Erythroblast (primary cell): ENCODE results near the gene KIF20B.

Experiments used
- GATA1 ChIP-seq: IDR thresholded peaks from 2 replicates; pipeline ENCODE4 v1.6.1; 2011; ENCODE audit warnings: low read depth, mild to moderate bottlenecking, control low read depth, low read length, moderate library complexity
- POLR2A ChIP-seq: IDR thresholded peaks from 2 replicates; pipeline ENCODE4 v1.6.1; 2011; ENCODE audit warnings: mild to moderate bottlenecking, low read length

DNA sequence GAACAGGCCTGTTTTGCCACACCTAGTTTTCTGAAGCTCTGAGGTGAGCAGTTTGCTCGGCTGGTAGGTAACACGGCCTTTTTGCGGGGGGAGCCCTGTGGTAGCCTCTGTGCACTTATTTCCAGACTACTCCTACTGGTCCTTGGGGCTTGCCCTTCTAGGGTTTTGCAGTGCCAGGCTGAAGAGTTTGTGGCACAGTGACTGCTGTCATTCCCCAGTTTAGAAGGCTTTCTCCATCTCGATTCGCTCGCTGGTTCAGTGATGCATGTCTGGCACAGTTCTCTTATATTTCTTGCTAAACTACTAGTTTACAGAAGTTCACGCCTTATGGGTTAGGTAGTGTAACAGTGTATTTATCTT is 711 bp downstream of the KIF20B start:
- TF ChIP-seq POLR2A (no peak), GATA1 (no peak)
